Measurements from ENCODE around the gene DYNLRB1.
"Not testable (repeated sequence)": the region's sequence is repeated elsewhere in the genome, so short reads cannot be mapped to it uniquely, and the experiment has no call there.

- TF ChIP-seq ZXDC (CRISPR knock-in tag; IDR thresholded peaks at IDR 0.05); KLF12 (CRISPR knock-in tag; IDR thresholded peaks at IDR 0.05; ENCODE audit: borderline replicate concordance): not testable (repeated sequence)
Observed at GRCh38 chr20:34519841-34520240, 3.6 kb downstream of the DYNLRB1 start.

Measured in HepG2 (cell line).